Panc1 (cell line): ENCODE results near the gene CHMP6.

Experiments used
- POLR2AphosphoS5 ChIP-seq: IDR thresholded peaks from 2 replicates; pipeline ENCODE4 v1.6.1; 2012; ENCODE audit warnings: mild to moderate bottlenecking, low read depth, low read length, moderate library complexity
- SIN3A ChIP-seq: IDR thresholded peaks from 2 replicates; pipeline ENCODE4 v1.6.1; 2012; ENCODE audit warnings: low read depth, mild to moderate bottlenecking, low read length, moderate library complexity, borderline replicate concordance; ENCODE audit not compliant: insufficient read depth
- TF ChIP-seq, protein P1 (sequence below): fragments of 450-650 bp; IDR thresholded peaks from 2 replicates; pipeline ENCODE4 v1.5.1; 2017; ENCODE audit warnings: mild to moderate bottlenecking

DNA sequence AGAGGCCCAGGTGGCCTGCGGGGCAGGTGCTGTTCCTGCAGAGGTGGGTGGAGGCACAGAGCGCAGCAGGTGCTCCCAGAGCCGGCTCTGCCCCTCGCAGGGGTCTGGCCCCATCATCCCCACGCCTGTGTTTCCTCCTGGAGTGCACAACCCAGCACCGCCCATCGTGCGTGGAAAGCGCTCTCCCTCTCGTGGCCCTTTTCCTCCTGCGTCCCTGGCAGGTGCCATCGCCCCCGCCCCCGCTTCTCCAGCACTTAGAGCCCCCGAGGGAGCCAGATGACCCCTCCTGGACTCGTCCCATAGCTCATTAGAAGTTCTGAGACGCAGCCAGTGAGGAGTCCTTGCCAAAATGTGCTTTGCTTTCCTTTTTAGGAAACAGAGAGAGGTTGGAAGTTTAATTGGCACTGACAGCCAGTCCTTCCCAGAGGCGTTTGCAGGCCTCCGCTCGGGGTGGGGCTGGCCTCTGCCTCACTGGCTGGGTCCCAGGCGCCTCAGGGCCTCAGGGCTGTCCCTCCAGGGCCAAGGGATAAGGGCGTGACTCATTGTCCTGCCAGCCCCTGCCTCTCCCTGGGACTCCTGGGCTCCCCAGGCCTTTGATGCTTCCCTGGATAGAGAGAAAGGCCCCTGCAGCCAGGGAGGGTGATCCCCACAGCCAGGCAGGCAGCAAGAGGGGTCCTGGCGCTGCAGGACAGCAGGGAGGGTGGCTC lies 32.2 kb upstream of the CHMP6 start:
- TF ChIP-seq, protein P1, sequence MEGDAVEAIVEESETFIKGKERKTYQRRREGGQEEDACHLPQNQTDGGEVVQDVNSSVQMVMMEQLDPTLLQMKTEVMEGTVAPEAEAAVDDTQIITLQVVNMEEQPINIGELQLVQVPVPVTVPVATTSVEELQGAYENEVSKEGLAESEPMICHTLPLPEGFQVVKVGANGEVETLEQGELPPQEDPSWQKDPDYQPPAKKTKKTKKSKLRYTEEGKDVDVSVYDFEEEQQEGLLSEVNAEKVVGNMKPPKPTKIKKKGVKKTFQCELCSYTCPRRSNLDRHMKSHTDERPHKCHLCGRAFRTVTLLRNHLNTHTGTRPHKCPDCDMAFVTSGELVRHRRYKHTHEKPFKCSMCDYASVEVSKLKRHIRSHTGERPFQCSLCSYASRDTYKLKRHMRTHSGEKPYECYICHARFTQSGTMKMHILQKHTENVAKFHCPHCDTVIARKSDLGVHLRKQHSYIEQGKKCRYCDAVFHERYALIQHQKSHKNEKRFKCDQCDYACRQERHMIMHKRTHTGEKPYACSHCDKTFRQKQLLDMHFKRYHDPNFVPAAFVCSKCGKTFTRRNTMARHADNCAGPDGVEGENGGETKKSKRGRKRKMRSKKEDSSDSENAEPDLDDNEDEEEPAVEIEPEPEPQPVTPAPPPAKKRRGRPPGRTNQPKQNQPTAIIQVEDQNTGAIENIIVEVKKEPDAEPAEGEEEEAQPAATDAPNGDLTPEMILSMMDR = no peak
- TF ChIP-seq SIN3A (no peak), POLR2AphosphoS5 (no peak)
